Retinal pigment epithelial cell (primary cell): ENCODE results near the gene NR4A1.

Source experiments
- DNase-seq: peaks from one replicate; pipeline ENCODE4 v3.0.0-alpha.2; 2010; ENCODE audit warnings: low read depth
- H3K4me3 ChIP-seq: 2 replicates; pipeline ENCODE4 v1.5.1; 2011; ENCODE audit warnings: mild to moderate bottlenecking, low read length, control low read depth, moderate library complexity
- CTCF ChIP-seq: conservative IDR thresholded peaks from 2 replicates; pipeline ENCODE4 v1.5.1; 2011; ENCODE audit warnings: low read depth, low read length, control low read depth, inconsistent platforms

NR4A1 gene

GRCh38 chr12:52020539-52021336 is 30.5 kb upstream of the NR4A1 start:
- peak; percentile 91 for TF ChIP-seq CTCF
- no peak overlapping the region for H3K4me3 ChIP-seq
- no peak for DNase-seq

GRCh38 chr12:52022841-52023181 is 28.4 kb upstream of the NR4A1 start:
- H3K4me3 ChIP-seq: peak overlapping the region; percentile 47

DNA sequence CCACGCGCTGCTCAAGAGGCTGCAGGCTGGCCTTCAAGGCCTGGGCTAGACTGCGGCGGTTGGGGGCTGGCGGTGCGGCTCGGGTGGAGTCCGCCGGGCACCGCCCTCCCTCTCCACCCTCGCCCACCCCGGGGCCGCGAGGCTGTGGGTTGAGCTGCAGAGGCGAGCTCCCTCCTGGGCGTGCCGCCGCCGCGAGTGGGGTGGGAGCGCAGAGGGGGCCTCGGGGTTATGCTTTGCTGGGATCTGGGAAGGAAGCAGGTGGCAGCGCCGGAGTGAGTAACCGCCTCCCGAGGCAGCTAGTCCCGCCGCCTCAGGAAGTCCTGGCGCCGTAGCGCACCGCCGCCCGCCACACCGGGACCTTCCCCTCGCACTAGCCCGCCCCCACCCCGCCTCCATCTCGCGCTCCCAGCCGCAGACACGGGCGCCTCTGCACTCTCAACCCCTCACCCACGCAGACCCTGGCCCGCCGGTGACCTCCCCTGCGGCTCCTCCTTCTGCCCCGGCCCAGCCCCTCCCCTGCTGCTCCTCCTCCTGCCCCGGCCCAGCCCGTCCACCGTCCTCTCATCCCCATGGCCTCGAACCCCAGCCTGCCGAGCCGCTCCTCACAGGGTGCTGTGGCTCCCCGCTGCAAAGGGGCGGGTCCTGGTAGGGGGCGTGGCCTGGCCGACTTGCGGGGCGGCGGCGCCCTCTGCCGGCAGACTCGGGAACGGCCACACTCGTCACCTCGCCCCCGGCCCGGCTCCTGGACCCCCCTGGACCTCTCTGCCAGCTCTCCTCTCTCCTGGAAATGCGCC is 27.9 kb upstream of the NR4A1 start:
- TF ChIP-seq CTCF: peak; percentile 85
- DNase-seq: no peak
- H3K4me3 ChIP-seq: peak overlapping the region; percentile 47

More at GRCh38 chr12:52022841-52023181, 28.4 kb upstream of the NR4A1 start:
- DNase-seq: no peak
- TF ChIP-seq CTCF: no peak

DNA sequence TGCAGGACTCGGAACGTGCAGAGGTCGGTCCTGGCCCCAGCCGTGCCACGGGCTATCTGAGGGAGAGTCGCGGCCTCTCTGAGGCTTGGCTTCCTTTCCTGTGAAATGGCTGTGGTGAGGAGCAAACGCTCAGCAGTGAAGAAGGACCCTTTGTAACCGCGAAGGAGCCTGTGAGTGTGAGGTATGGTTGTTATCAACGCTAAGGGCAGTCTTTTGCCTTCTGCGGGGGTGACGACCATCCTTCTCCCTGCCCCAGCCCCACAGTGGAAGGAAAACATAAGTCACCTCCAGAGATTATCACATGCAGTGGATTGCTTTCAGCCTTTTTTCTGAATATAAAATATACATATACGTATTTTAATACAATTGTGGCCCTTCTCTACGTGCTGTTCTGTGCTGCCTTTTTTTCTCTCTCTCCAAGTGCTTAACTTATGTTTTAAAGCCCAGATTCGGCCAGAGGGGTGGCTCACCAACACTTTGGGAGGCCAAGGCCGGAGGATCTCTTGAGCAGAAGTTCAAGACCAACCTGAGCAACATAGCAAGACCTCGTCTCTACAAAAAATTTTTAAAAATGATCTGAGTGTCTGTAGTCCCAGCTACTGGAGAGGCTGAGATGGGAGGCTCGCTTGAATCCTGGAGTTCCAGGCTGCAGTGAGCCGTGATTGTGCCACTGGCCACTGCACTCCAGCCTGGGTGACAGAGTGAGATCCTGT is 27.1 kb upstream of the NR4A1 start:
- no peak for DNase-seq

DNA sequence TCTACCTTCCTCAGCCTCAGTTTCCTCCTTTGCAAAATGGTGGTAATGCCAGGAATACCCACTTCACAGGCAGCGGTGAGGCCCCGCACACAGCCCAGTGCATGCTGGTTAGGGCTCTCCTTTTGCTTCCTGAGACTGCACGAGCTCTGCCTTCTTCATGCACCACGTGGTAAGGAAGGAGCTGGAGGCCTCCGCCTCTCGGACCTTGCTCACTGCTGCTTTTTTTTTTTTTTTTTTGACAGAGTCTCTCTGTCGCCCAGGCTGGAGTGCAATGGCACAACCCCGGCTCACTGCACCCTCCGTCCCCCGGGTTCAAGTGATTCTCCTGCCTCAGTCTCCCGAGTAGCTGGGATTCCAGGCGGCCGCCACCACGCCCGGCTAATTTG is 26.4 kb upstream of the NR4A1 start:
- no peak overlapping the region for H3K4me3 ChIP-seq
- no peak for DNase-seq
- no peak for TF ChIP-seq CTCF

More for the DNA sequence above, 27.1 kb upstream of the NR4A1 start:
- no peak overlapping the region for H3K4me3 ChIP-seq
- TF ChIP-seq CTCF: no peak

- no peak for DNase-seq
- H3K4me3 ChIP-seq: no peak overlapping the region
- TF ChIP-seq CTCF: no peak
These were observed 25.0 kb upstream of the NR4A1 start for GRCh38 chr12:52026263-52026662.
